Effector CD4-positive, alpha-beta T cell (primary cell): ENCODE measurements around the gene TBC1D3B. TPM values are rescaled to one million over a fixed set of nuclear protein-coding genes. Genes with fewer than 3 reads are reported as not detected.
"Not testable (repeated sequence)": the region's sequence is repeated elsewhere in the genome, so short reads cannot be mapped to it uniquely, and the experiment has no call there.

ENCODE experiments used
- DNase-seq: peaks from one replicate; pipeline ENCODE4 v3.0.0-alpha.2; 2020
- total RNA-seq: gene quantifications from one replicate; lab custom pipeline; 2026; lab: John Stamatoyannopoulos, UW

The TBC1D3B gene
- total RNA-seq = not detected

GRCh38 chr17:36176536-36176935 lies at the start of gene TBC1D3B:
TBC1D3B (minus strand) TSS chr17:36176636; CDS start chr17:36175050, 1,586 bp downstream.
- DNase-seq = not testable (repeated sequence)

GRCh38 chr17:36222967-36223366 lies 46.5 kb upstream of the TBC1D3B start:
- DNase-seq = not testable (repeated sequence)

- DNase-seq = not testable (repeated sequence)
These were observed 45.2 kb upstream of the TBC1D3B start for GRCh38 chr17:36221581-36222100.

GRCh38 chr17:36220737-36221580 lies 44.5 kb upstream of the TBC1D3B start:
- DNase-seq = not testable (repeated sequence)

GRCh38 chr17:36219556-36219955 lies 43.1 kb upstream of the TBC1D3B start:
- not testable (repeated sequence) for DNase-seq

GRCh38 chr17:36215406-36216308 lies 39.2 kb upstream of the TBC1D3B start:
- DNase-seq = not testable (repeated sequence)

GRCh38 chr17:36214918-36215317 lies 38.5 kb upstream of the TBC1D3B start:
- DNase-seq = no peak

GRCh38 chr17:36213695-36214094 lies 37.3 kb upstream of the TBC1D3B start:
- no peak for DNase-seq

- no peak for DNase-seq
These were observed 36.5 kb upstream of the TBC1D3B start for GRCh38 chr17:36212966-36213365.

- no peak for DNase-seq
These were observed 35.8 kb upstream of the TBC1D3B start for GRCh38 chr17:36212272-36212605.

- not testable (repeated sequence) for DNase-seq
These were observed 35.2 kb upstream of the TBC1D3B start for GRCh38 chr17:36211484-36212271.

- DNase-seq = not testable (repeated sequence)
These were observed 34.2 kb upstream of the TBC1D3B start, which contains the start of gene CCL4L2 for GRCh38 chr17:36210439-36211211. CCL4L2 (plus strand) TSS chr17:36211063.

GRCh38 chr17:36209575-36209974 lies 33.1 kb upstream of the TBC1D3B start:
- DNase-seq = no peak

GRCh38 chr17:36207383-36207782 lies 30.9 kb upstream of the TBC1D3B start:
- DNase-seq = not testable (repeated sequence)

- not testable (repeated sequence) for DNase-seq
These were observed 30.0 kb upstream of the TBC1D3B start for GRCh38 chr17:36206486-36206821.

GRCh38 chr17:36205637-36206485 lies 29.4 kb upstream of the TBC1D3B start:
- no peak for DNase-seq

GRCh38 chr17:36204724-36205500 lies 28.5 kb upstream of the TBC1D3B start:
- no peak for DNase-seq

- no peak for DNase-seq
These were observed 26.9 kb upstream of the TBC1D3B start for GRCh38 chr17:36203335-36203734.

GRCh38 chr17:36201506-36201905 lies 25.1 kb upstream of the TBC1D3B start:
- not testable (repeated sequence) for DNase-seq

GRCh38 chr17:36201102-36201501 lies 24.7 kb upstream of the TBC1D3B start:
- not testable (repeated sequence) for DNase-seq
